ENCODE data around the gene CSTF3. TPM values are rescaled to one million over a fixed set of nuclear protein-coding genes. Genes with fewer than 3 reads are reported as not detected.

The CSTF3 gene
- total RNA-seq, 2 experiments from 2014 or later: 31.9 to 55.7 TPM

DNA sequence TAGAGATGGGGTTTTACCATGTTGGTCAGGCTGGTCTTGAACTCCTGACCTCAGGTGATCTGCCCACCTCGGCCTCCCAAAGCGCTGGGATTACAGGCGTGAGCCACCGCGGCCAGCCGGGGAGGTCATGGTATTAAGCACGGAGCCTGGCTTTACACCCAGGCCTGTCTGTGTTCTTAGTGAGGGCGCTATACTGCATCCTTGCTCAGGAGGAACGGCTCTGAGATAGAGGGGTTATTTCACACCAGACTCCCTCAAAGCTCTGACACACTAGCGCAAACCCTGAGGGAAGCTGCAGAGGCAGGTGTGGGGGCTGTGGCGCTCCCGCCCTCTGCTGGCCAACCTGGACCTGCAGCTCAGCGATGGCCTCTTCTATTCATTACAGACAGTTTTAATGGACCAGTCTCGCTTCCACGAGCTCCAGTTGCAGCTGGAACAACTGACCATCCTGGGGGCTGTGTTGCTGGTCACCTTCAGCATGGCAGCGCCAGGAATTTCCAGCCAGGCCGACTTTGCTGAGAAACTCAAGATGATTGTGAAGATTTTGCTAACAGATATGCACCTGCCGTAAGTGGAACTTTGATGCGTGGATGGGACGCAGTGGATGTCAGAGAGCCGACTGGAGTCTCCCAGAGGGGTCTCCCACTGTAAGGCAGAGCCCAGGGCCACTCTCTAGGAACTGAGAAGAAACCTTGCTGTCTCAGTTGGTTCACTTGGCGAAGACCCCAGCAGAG is 95.7 kb downstream of the CSTF3 start:
- H3K9me2 ChIP-seq (ENCODE audit: insufficient read depth, low read length): no peaks in the 10 kb centered on the region
- H3K9me3 ChIP-seq (ENCODE audit: low read length): no peaks in the 10 kb centered on the region
- ChIA-PET CTCF (ENCODE audit: unreplicated experiment) (interaction anchor here (0.6 kb wide), 1 partner anchor 1390 kb away, joined by 4 read pairs; no protein-coding TSS in a partner anchor), POLR2A (interaction anchor here (1.1 to 2.1 kb wide), 2 partner anchors 26 to 95 kb away, joined by 3 to 6 read pairs; partner anchors contain the start of gene TCP11L1)
- H2AFZ ChIP-seq (ENCODE audit: low read length): no peak overlapping the region
- BruUV-seq (replicated peaks): no TSS peak
- no peaks in the 10 kb centered on the region for H3K79me2 ChIP-seq (ENCODE audit: insufficient read depth, low read depth, low read length)
- H3K36me3 ChIP-seq (ENCODE audit: insufficient read depth, low read length): peaks cover 63% of the 10 kb centered on the region
- DNase-seq (ENCODE audit: low spot score): peak; percentile 66
- H3K27ac ChIP-seq (ENCODE audit: low read depth, low read length, poor library complexity, severe bottlenecking): no peak overlapping the region
- no peaks in the 10 kb centered on the region for H4K20me1 ChIP-seq (ENCODE audit: insufficient read depth, low read length)
- peaks cover under 1% of the 10 kb centered on the region for H3K4me1 ChIP-seq (ENCODE audit: insufficient read depth, low read length, poor library complexity, severe bottlenecking)
- intact Hi-C loops (cut with micrococcal nuclease; ENCODE audit: unreplicated experiment): loop anchor here (1.0 to 2.0 kb wide), 2 partner anchors 105 to 257 kb away; no protein-coding TSS in a partner anchor
- H3K4me2 ChIP-seq (ENCODE audit: low read length): no peak overlapping the region
- TF ChIP-seq, protein P1, sequence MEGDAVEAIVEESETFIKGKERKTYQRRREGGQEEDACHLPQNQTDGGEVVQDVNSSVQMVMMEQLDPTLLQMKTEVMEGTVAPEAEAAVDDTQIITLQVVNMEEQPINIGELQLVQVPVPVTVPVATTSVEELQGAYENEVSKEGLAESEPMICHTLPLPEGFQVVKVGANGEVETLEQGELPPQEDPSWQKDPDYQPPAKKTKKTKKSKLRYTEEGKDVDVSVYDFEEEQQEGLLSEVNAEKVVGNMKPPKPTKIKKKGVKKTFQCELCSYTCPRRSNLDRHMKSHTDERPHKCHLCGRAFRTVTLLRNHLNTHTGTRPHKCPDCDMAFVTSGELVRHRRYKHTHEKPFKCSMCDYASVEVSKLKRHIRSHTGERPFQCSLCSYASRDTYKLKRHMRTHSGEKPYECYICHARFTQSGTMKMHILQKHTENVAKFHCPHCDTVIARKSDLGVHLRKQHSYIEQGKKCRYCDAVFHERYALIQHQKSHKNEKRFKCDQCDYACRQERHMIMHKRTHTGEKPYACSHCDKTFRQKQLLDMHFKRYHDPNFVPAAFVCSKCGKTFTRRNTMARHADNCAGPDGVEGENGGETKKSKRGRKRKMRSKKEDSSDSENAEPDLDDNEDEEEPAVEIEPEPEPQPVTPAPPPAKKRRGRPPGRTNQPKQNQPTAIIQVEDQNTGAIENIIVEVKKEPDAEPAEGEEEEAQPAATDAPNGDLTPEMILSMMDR (conservative IDR thresholded peaks at IDR 0.05; ENCODE audit: low read length): peak; percentile 88
- TF ChIP-seq EZH2phosphoT487 (IDR thresholded peaks at IDR 0.05; ENCODE audit: borderline replicate concordance, low read depth, low read length): no peak
- H3K4me3 ChIP-seq (ENCODE audit: low read depth, low read length, poor library complexity, severe bottlenecking): no peak overlapping the region

DNA sequence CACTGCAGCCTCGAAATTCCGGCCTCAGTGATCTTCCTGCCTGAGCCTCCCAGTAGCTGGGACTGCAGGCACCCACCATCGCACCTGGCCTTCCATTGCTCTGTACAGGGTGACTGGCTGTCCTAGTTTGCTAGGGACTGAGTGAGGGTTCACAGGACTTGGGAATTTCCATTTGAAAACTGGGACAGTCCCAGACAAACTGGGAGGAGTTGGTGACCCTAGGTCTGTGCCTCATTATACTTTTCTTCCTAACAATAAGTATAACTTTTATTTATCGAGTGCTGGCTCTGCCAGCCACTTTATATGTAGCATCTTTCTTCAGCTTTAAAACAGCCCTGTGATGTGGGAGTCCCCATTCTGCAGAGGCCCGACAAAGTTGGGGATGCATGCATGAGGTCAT is 96.4 kb downstream of the CSTF3 start:
- H3K9me2 ChIP-seq (ENCODE audit: insufficient read depth, low read length): no peaks in the 10 kb centered on the region
- TF ChIP-seq EZH2phosphoT487 (IDR thresholded peaks at IDR 0.05; ENCODE audit: borderline replicate concordance, low read depth, low read length): no peak
- TF ChIP-seq, protein P1 (conservative IDR thresholded peaks at IDR 0.05; ENCODE audit: low read length): no peak
- H4K20me1 ChIP-seq (ENCODE audit: insufficient read depth, low read length): no peaks in the 10 kb centered on the region
- no peak overlapping the region for H3K4me3 ChIP-seq (ENCODE audit: low read depth, low read length, poor library complexity, severe bottlenecking)
- intact Hi-C loops (cut with micrococcal nuclease; ENCODE audit: unreplicated experiment): loop anchor here (1.0 to 2.0 kb wide), 2 partner anchors 105 to 256 kb away; no protein-coding TSS in a partner anchor
- no peak overlapping the region for H3K27ac ChIP-seq (ENCODE audit: low read depth, low read length, poor library complexity, severe bottlenecking)
- no peaks in the 10 kb centered on the region for H3K9me3 ChIP-seq (ENCODE audit: low read length)
- ChIA-PET CTCF (ENCODE audit: unreplicated experiment) (no interaction called here), POLR2A (interaction anchor here (2.1 kb wide), 1 partner anchor 26 kb away, joined by 6 read pairs; the partner anchor contains the start of gene TCP11L1)
- peaks cover 8% of the 10 kb centered on the region for H3K4me1 ChIP-seq (ENCODE audit: insufficient read depth, low read length, poor library complexity, severe bottlenecking)
- H2AFZ ChIP-seq (ENCODE audit: low read length): no peak overlapping the region
- no peak overlapping the region for H3K4me2 ChIP-seq (ENCODE audit: low read length)
- no TSS peak for BruUV-seq (replicated peaks)
- H3K79me2 ChIP-seq (ENCODE audit: insufficient read depth, low read depth, low read length): no peaks in the 10 kb centered on the region
- no peak for DNase-seq (ENCODE audit: low spot score)
- peaks cover 65% of the 10 kb centered on the region for H3K36me3 ChIP-seq (ENCODE audit: insufficient read depth, low read length)

All from OCI-LY7 (cell line).